ENCODE results near the gene RAB20. TPM values are rescaled to one million over a fixed set of nuclear protein-coding genes. Genes with fewer than 3 reads are reported as not detected.

The RAB20 gene
- total and polyA plus RNA-seq, 2 of the 8 experiments (the other 6 are each of a cell fraction or from before 2014, with no cell fraction given), result 14.8 to 27.9 TPM

- TF ChIP-seq SUZ12 (IDR thresholded peaks at IDR 0.05; ENCODE audit: low read length), result no peak
- no peak for TF ChIP-seq TEAD4 (IDR thresholded peaks at IDR 0.05; ENCODE audit: low read depth, low read length)
- no peak for TF ChIP-seq HDAC6 (IDR thresholded peaks at IDR 0.05; ENCODE audit: low read depth, low read length)
- TF ChIP-seq CEBPB (IDR thresholded peaks at IDR 0.05; ENCODE audit: low read depth, low read length), result no peak
- no peak for TF ChIP-seq CHD1 (IDR thresholded peaks at IDR 0.05; ENCODE audit: low read depth, low read length)
- no peak for TF ChIP-seq NANOG (IDR thresholded peaks at IDR 0.05; ENCODE audit: insufficient read depth, low read depth, low read length, poor library complexity, severe bottlenecking)
- TF ChIP-seq JUND (IDR thresholded peaks at IDR 0.05; ENCODE audit: low read length), result no peak
- no peak for TF ChIP-seq TCF12 (IDR thresholded peaks at IDR 0.05; ENCODE audit: low read depth, low read length)
Measured at GRCh38 chr13:110529522-110530311, 31.8 kb downstream of the RAB20 start (continued).
